Subcutaneous abdominal adipose tissue (tissue), 5 donors: ENCODE data around the gene LRRC3B.

Source experiments
- H3K27ac ChIP-seq: one replicate; pipeline ENCODE4 v1.7.0; 2013; ENCODE audit warnings: low read depth, mild to moderate bottlenecking, inconsistent platforms, low read length, moderate library complexity
- H3K27me3 ChIP-seq, 5 donors: one replicate each; pipeline ENCODE4 v1.7.0; 2013; ENCODE audit warnings: low read length in 5 of 5, inconsistent platforms in 1 of 5; ENCODE audit not compliant: control insufficient read depth in 5 of 5, insufficient read depth in 4 of 5
- H3K36me3 ChIP-seq, 5 donors: one replicate each; pipeline ENCODE4 v1.7.0; 2013; ENCODE audit warnings: low read length in 5 of 5; ENCODE audit not compliant: control insufficient read depth in 5 of 5, insufficient read depth in 5 of 5
- H3K4me1 ChIP-seq, 5 donors: one replicate each; pipeline ENCODE4 v1.7.0; 2013; ENCODE audit warnings: low read length in 5 of 5, mild to moderate bottlenecking in 3 of 5, moderate library complexity in 1 of 5; ENCODE audit not compliant: control insufficient read depth in 5 of 5, insufficient read depth in 5 of 5
- H3K4me3 ChIP-seq, 5 donors: one replicate each; pipeline ENCODE4 v1.7.0; 2013; ENCODE audit warnings: low read length in 5 of 5, low read depth in 1 of 5
- H3K9ac ChIP-seq, 5 donors: one replicate each; pipeline ENCODE4 v1.7.0; 2013; ENCODE audit warnings: low read length in 5 of 5, mild to moderate bottlenecking in 4 of 5, moderate library complexity in 3 of 5
- H3K9me3 ChIP-seq, 5 donors: one replicate each; pipeline ENCODE4 v1.7.0; 2013; ENCODE audit warnings: low read length in 5 of 5; ENCODE audit not compliant: control insufficient read depth in 5 of 5
- donor health status: healthy.
- donor health status: healthy.
- donor health status: healthy.
- donor health status: healthy.
- donor health status: healthy.

LRRC3B gene

GRCh38 chr3:26687466-26687865 lies 64.9 kb downstream of the LRRC3B start:
- Histone ChIP-seq H3K9me3 (no peaks in the 10 kb centered on the region), H3K27ac (no peak overlapping the region), H3K27me3 (no peaks in the 10 kb centered on the region), H3K9ac (no peak overlapping the region), H3K4me1 (peaks cover 0 to 3% (median 0%) of the 10 kb centered on the region in 5 donors), H3K36me3 (no peaks in the 10 kb centered on the region), H3K4me3 (no peak overlapping the region)

- Histone ChIP-seq H3K9me3 (no peaks in the 10 kb centered on the region), H3K27ac (no peak overlapping the region), H3K4me1 (no peaks in the 10 kb centered on the region), H3K27me3 (no peaks in the 10 kb centered on the region), H3K9ac (no peak overlapping the region), H3K4me3 (no peak overlapping the region), H3K36me3 (no peaks in the 10 kb centered on the region)
These were observed 77.0 kb downstream of the LRRC3B start for GRCh38 chr3:26699553-26699952.

DNA sequence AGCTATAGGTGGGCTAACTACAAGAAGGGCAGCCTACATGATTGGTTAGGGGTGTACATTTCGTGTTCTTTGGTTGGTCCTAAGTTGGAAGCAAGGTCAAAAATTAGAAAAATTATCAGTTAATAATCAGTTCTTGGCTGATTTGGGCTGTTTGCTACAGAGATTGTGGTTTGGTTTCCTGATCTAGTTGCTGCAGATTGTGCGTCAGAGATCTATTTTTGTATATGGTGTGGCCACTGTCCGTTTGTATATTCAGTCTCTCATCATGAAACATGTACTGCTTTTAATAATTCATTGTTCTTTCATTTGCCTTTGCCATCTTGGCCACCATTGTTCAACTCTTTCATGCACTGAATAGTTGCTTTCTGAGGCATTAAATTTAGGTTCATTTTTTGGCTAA lies 80.9 kb downstream of the LRRC3B start:
- Histone ChIP-seq H3K27me3 (no peaks in the 10 kb centered on the region), H3K36me3 (no peaks in the 10 kb centered on the region), H3K4me3 (no peak overlapping the region), H3K9ac (no peak overlapping the region), H3K27ac (no peak overlapping the region), H3K9me3 (no peaks in the 10 kb centered on the region), H3K4me1 (no peaks in the 10 kb centered on the region)

GRCh38 chr3:26704736-26705135 lies 82.2 kb downstream of the LRRC3B start:
- Histone ChIP-seq H3K4me1 (no peaks in the 10 kb centered on the region), H3K36me3 (no peaks in the 10 kb centered on the region), H3K4me3 (no peak overlapping the region), H3K27me3 (no peaks in the 10 kb centered on the region), H3K9me3 (no peaks in the 10 kb centered on the region), H3K9ac (no peak overlapping the region), H3K27ac (no peak overlapping the region)

DNA sequence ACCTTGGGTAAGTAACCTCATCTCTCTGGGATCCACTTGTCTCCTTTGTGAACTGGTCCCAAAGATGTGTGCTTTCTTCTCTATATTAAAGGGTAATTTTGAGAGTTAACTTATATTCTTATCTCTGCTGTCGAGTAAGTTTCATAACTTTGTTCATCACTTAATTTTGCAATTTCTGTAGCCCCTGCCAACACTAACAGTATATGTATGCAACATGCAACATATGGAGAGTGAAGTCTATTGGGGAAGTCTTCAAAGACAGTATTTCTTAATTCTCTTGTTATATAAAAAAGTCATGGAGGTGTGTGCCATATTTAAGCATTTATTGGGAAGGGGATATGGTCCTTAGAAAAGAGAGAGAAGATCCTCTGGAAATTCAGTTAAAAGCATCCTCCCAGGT lies 85.9 kb downstream of the LRRC3B start:
- no peak overlapping the region for H3K27ac ChIP-seq
- no peaks in the 10 kb centered on the region for H3K36me3 ChIP-seq
- H3K4me1 ChIP-seq, result no peaks in the 10 kb centered on the region
- H3K27me3 ChIP-seq, result no peaks in the 10 kb centered on the region
- no peak overlapping the region for H3K4me3 ChIP-seq
- H3K9ac ChIP-seq, result no peak overlapping the region
- no peaks in the 10 kb centered on the region for H3K9me3 ChIP-seq

- Histone ChIP-seq H3K36me3 (no peaks in the 10 kb centered on the region), H3K27ac (no peak overlapping the region), H3K4me3 (no peak overlapping the region), H3K27me3 (no peaks in the 10 kb centered on the region), H3K9me3 (no peaks in the 10 kb centered on the region), H3K4me1 (no peaks in the 10 kb centered on the region), H3K9ac (no peak overlapping the region)
These were observed 89.8 kb downstream of the LRRC3B start for GRCh38 chr3:26712211-26713026.

GRCh38 chr3:26713091-26713490 lies 90.5 kb downstream of the LRRC3B start:
- no peak overlapping the region for H3K9ac ChIP-seq
- no peak overlapping the region for H3K4me3 ChIP-seq
- H3K36me3 ChIP-seq, result no peaks in the 10 kb centered on the region
- no peak overlapping the region for H3K27ac ChIP-seq
- no peaks in the 10 kb centered on the region for H3K9me3 ChIP-seq
- no peaks in the 10 kb centered on the region for H3K4me1 ChIP-seq
- no peaks in the 10 kb centered on the region for H3K27me3 ChIP-seq

DNA sequence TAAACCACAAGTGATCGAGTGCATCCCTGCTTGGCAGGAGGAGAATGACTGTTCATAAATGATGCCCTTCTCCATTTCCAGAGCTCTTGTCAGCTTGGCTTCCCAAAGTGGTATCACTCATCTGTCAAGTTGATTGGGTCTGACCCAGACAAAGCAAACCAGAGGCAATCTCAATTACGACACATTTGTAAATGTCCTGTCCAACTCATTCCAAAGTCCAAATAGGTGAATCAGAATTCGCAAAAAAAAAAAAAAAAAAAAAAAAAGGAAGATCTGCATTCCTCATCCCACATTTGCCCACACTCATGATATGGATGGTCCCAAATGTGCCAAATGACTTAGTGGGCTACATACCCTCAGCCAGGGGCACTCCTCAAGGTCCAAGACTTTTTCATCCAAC lies 91.9 kb downstream of the LRRC3B start:
- Histone ChIP-seq H3K27me3 (no peaks in the 10 kb centered on the region), H3K36me3 (no peaks in the 10 kb centered on the region), H3K27ac (no peak overlapping the region), H3K4me1 (no peaks in the 10 kb centered on the region), H3K4me3 (no peak overlapping the region), H3K9ac (no peak overlapping the region), H3K9me3 (no peaks in the 10 kb centered on the region)

GRCh38 chr3:26715431-26715830 lies 92.9 kb downstream of the LRRC3B start:
- Histone ChIP-seq H3K4me1 (no peaks in the 10 kb centered on the region), H3K9ac (no peak overlapping the region), H3K36me3 (no peaks in the 10 kb centered on the region), H3K9me3 (no peaks in the 10 kb centered on the region), H3K27ac (no peak overlapping the region), H3K27me3 (no peaks in the 10 kb centered on the region), H3K4me3 (no peak overlapping the region)

- no peaks in the 10 kb centered on the region for H3K9me3 ChIP-seq
- no peaks in the 10 kb centered on the region for H3K4me1 ChIP-seq
- H3K27me3 ChIP-seq, result no peaks in the 10 kb centered on the region
- no peak overlapping the region for H3K27ac ChIP-seq
- H3K36me3 ChIP-seq, result no peaks in the 10 kb centered on the region
- H3K4me3 ChIP-seq, result no peak overlapping the region
- H3K9ac ChIP-seq, result no peak overlapping the region
These were observed 95.7 kb downstream of the LRRC3B start for GRCh38 chr3:26718315-26718714.
